CD14-positive monocyte (primary cell): Measurements from ENCODE around the gene SLC6A20. TPM values are rescaled to one million over a fixed set of nuclear protein-coding genes. Genes with fewer than 3 reads are reported as not detected.

Experiments used
- DNase-seq, 3 donors: peaks; one replicate each; pipeline ENCODE4 v3.0.0-alpha.2; 2011 to 2022
- H2AFZ ChIP-seq: 2 replicates; pipeline ENCODE4 v1.6.0; 2012; ENCODE audit warnings: mild to moderate bottlenecking, low read depth, low read length, inconsistent platforms; ENCODE audit not compliant: insufficient read depth, poor library complexity, severe bottlenecking
- H3K27ac ChIP-seq, 2 donors: 1 replicate in 1 of 2; 2 replicates in 1 of 2; pipeline ENCODE4 v1.5.1; 2012 to 2013; ENCODE audit warnings: low read length in 2 of 2, control low read depth in 1 of 2, inconsistent platforms in 1 of 2, low read depth in 1 of 2, mild to moderate bottlenecking in 1 of 2
- H3K27me3 ChIP-seq, 2 donors: one replicate each; pipeline versions ENCODE4 v1.6.0 to v1.6.1; 2011 to 2013; ENCODE audit warnings: low read length in 2 of 2; ENCODE audit not compliant: control insufficient read depth in 2 of 2, insufficient read depth in 2 of 2
- H3K36me3 ChIP-seq, 2 donors: replicated peaks in 1 of 2; 1 replicate in 1 of 2; 2 replicates in 1 of 2; pipeline versions ENCODE4 v1.5.1 to v1.6.1; 2012 to 2013; ENCODE audit warnings: low read length in 2 of 2, control low read depth in 1 of 2, inconsistent platforms in 1 of 2, mild to moderate bottlenecking in 1 of 2; ENCODE audit not compliant: insufficient read depth in 2 of 2, control insufficient read depth in 1 of 2
- H3K4me1 ChIP-seq, 2 donors: 1 replicate in 1 of 2; 2 replicates in 1 of 2; pipeline versions ENCODE4 v1.5.1 to v1.6.1; 2012 to 2013; ENCODE audit warnings: low read length in 2 of 2, control low read depth in 1 of 2, inconsistent platforms in 1 of 2, mild to moderate bottlenecking in 1 of 2, moderate library complexity in 1 of 2; ENCODE audit not compliant: insufficient read depth in 2 of 2, control insufficient read depth in 1 of 2
- H3K4me2 ChIP-seq: replicated peaks from 2 replicates; pipeline ENCODE3; 2012; ENCODE audit warnings: low read length, moderate library complexity, mild to moderate bottlenecking; ENCODE audit not compliant: poor library complexity, severe bottlenecking; ENCODE audit errors: extremely low read depth
- H3K4me3 ChIP-seq, 3 experiments: fragments of 200-600 bp in 1 of 3; sonication (generic) in 1 of 3; replicated peaks in 1 of 3; 1 replicate in 2 of 3; 2 replicates in 1 of 3; pipeline ENCODE4 v1.5.1; 2011 to 2013; ENCODE audit warnings: low read length in 3 of 3, mild to moderate bottlenecking in 3 of 3, control low read depth in 2 of 3, low read depth in 2 of 3, inconsistent platforms in 1 of 3, moderate library complexity in 1 of 3
- H3K79me2 ChIP-seq: 2 replicates; pipeline ENCODE4 v1.6.0; 2012; ENCODE audit warnings: mild to moderate bottlenecking, control low read depth, inconsistent platforms, low read length, moderate library complexity; ENCODE audit not compliant: insufficient read depth
- H3K9ac ChIP-seq: 2 replicates; pipeline ENCODE4 v1.6.0; 2017; ENCODE audit warnings: low read length, mild to moderate bottlenecking; ENCODE audit not compliant: insufficient read depth, poor library complexity, severe bottlenecking
- H3K9me3 ChIP-seq, 2 donors: replicated peaks in 1 of 2; 1 replicate in 1 of 2; 2 replicates in 1 of 2; pipeline versions ENCODE4 v1.5.1 to v1.6.1; 2012 to 2013; ENCODE audit warnings: low read length in 2 of 2, control low read depth in 1 of 2; ENCODE audit not compliant: control insufficient read depth in 1 of 2, insufficient read depth in 1 of 2
- H4K20me1 ChIP-seq: 2 replicates; pipeline ENCODE4 v1.6.0; 2012; ENCODE audit warnings: mild to moderate bottlenecking, low read length, control low read depth, moderate library complexity; ENCODE audit not compliant: insufficient read depth
- H3K27ac Mint-ChIP-seq, 7 donors: one replicate each; pipeline ENCODE4 v1.8.0; 2020; ENCODE audit warnings: mild to moderate bottlenecking in 7 of 7, mixed read lengths in 7 of 7, moderate library complexity in 6 of 7, inconsistent platforms in 2 of 7
- H3K27me3 Mint-ChIP-seq, 3 donors: one replicate each; pipeline ENCODE4 v1.8.0; 2021 to 2022; ENCODE audit warnings: low read depth in 3 of 3, mild to moderate bottlenecking in 3 of 3, mixed read lengths in 3 of 3, moderate library complexity in 3 of 3, inconsistent platforms in 1 of 3
- H3K36me3 Mint-ChIP-seq, 2 donors: one replicate each; pipeline ENCODE4 v1.8.0; 2020; ENCODE audit warnings: mixed read lengths in 2 of 2, inconsistent platforms in 1 of 2, mild to moderate bottlenecking in 1 of 2
- H3K4me1 Mint-ChIP-seq: one replicate; pipeline ENCODE4 v1.8.0; 2020; ENCODE audit warnings: mild to moderate bottlenecking, mixed read lengths
- H3K4me3 Mint-ChIP-seq, 2 donors: one replicate each; pipeline ENCODE4 v1.8.0; 2020; ENCODE audit warnings: mild to moderate bottlenecking in 2 of 2, mixed read lengths in 2 of 2, moderate library complexity in 1 of 2
- H3K9me3 Mint-ChIP-seq, 7 donors: one replicate each; pipeline ENCODE4 v1.8.0; 2020 to 2022; ENCODE audit warnings: mixed read lengths in 7 of 7, mild to moderate bottlenecking in 6 of 7, moderate library complexity in 6 of 7, inconsistent platforms in 2 of 7
- CTCF ChIP-seq: fragments of 200-600 bp; IDR thresholded peaks from one replicate; pipeline ENCODE4 v1.8.0; 2022; ENCODE audit warnings: antibody characterized with exemption, mild to moderate bottlenecking
- WGBS: methylation state at CpG from one replicate; pipeline ENCODE4 v1.1.5; 2013; ENCODE audit warnings: missing lambda C conversion rate; ENCODE audit not compliant: insufficient coverage; 5-methylcytosine and 5-hydroxymethylcytosine counted together
- intact Hi-C, 2 donors: fragments of 100-400 bp; cut with micrococcal nuclease; formaldehyde crosslinking; loops; one replicate each; pipeline versions ENCODE4 v1.15.0 to v1.15.1; 2023
- polyA plus RNA-seq, 3 donors: library from polyadenylated mRNA; depleted of rRNA in 1 of 3; unstranded in 2 of 3; stranded (reverse) in 1 of 3; fragments of 300-500 nt in 2 of 3; fragments of >200 nt in 1 of 3; fragmentation: Illumina TruSeq in 2 of 3; gene quantifications; 1 replicate in 2 of 3; 2 replicates in 1 of 3; pipeline ENCODE4 v1.2.3, GENCODE V29; 2012 to 2021

The SLC6A20 gene
- polyA plus RNA-seq, 3 donors = not detected

DNA sequence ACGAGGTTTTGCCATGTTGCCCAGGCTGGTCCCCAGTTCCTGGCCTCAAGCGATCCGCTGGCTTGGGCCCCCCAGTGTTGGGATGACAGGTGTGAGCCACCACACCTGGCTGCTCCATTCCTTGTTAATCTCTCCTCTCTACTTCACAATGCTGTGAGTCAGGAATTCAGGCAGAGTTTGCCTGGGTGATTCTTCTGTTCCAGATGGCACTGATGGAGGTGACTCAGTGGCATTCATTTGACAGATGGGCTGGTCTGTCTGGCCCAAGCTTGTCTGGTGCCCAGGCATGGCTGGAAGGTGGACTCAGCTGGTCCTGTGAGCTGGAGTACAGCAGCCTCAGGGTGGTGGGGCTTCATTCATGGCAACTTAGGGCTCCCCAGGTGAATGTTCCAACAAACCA lies 43.2 kb downstream of the SLC6A20 start:
- Histone ChIP-seq H3K36me3 (peaks cover 0 to 2% of the 10 kb centered on the region in 2 donors), H3K9me3 (no peaks in the 10 kb centered on the region), H3K4me2 (no peak overlapping the region), H3K27me3 (no peaks in the 10 kb centered on the region), H3K79me2 (no peaks in the 10 kb centered on the region), H3K9ac (no peak overlapping the region), H3K27ac (no peak overlapping the region), H3K4me3 (no peak overlapping the region), H2AFZ (no peak overlapping the region), H4K20me1 (no peaks in the 10 kb centered on the region), H3K4me1 (no peaks in the 10 kb centered on the region)
- 80% methylated on average over 1 of the region's 3 CpGs for WGBS
- Mint-ChIP-seq H3K4me3 (no peak overlapping the region), H3K4me1 (no peaks in the 10 kb centered on the region), H3K36me3 (peaks cover under 1 to 1% of the 10 kb centered on the region in 2 donors), H3K9me3 (peaks cover 0 to 2% (median 0%) of the 10 kb centered on the region in 7 donors), H3K27ac (peak overlapping the region in 1 of 7 donors; percentile 33), H3K27me3 (peaks cover 0 to 5% (median 0%) of the 10 kb centered on the region in 3 donors)
- intact Hi-C loops = no loop called here
- DNase-seq = no peak
- no peak for TF ChIP-seq CTCF

DNA sequence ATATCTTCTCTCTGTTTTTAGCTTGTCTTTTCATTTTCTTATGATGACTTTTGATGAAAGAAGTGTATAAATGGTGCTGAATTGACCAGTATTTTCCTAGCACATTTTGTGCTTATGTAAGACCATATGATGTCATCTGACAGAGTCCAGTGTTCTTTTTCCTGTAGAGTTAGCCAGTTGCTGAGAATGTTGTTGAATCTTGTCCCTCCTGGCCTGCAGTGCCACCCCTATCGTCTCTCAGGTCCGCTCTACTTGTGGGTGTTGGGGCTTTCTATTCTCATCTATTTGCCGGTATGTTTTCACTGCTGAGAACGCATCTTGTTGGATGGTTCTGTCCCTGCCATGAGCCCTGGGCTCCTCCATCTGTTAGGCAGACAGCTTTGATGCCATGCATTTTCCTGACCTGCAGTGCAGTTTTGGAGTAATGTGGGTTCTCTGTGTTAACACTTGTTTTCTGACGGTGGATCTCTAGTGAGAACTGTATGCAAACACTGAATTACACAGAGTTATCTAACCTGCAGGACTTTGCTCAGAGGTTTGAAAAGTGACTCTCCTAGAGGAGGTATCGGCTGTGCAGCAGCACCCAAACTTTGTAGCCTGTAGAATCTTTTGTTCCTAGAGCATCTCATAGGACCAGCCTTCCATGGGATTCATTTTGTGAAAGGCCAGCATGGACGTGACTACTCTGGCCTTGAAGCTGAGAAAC lies 44.6 kb downstream of the SLC6A20 start:
- H3K36me3 Mint-ChIP-seq = peaks cover 12 to 15% of the 10 kb centered on the region in 2 donors
- no peaks in the 10 kb centered on the region for H3K4me1 ChIP-seq
- no peaks in the 10 kb centered on the region for H3K4me1 Mint-ChIP-seq
- H3K4me2 ChIP-seq = no peak overlapping the region
- H3K4me3 Mint-ChIP-seq = no peak overlapping the region
- peaks cover 0 to 4% (median 0%) of the 10 kb centered on the region in 7 donors for H3K9me3 Mint-ChIP-seq
- H3K27ac Mint-ChIP-seq = peak overlapping the region in 1 of 7 donors; percentile 46
- H3K79me2 ChIP-seq = no peaks in the 10 kb centered on the region
- no peaks in the 10 kb centered on the region for H3K9me3 ChIP-seq
- H3K4me3 ChIP-seq = no peak overlapping the region
- H3K9ac ChIP-seq = no peak overlapping the region
- intact Hi-C loops = no loop called here
- 97% methylated on average over 7 of the region's 7 CpGs for WGBS
- no peak overlapping the region for H2AFZ ChIP-seq
- DNase-seq = no peak
- no peaks in the 10 kb centered on the region for H3K27me3 ChIP-seq
- H3K27ac ChIP-seq = no peak overlapping the region
- H4K20me1 ChIP-seq = no peaks in the 10 kb centered on the region
- peaks cover under 1 to 16% of the 10 kb centered on the region in 2 donors for H3K36me3 ChIP-seq
- no peak for TF ChIP-seq CTCF
- H3K27me3 Mint-ChIP-seq = peaks cover 0 to 3% (median 0%) of the 10 kb centered on the region in 3 donors
